ENCODE measurements around the gene PTPRN2.

GRCh38 chr7:158606129-158606528 lies 18.5 kb upstream of the PTPRN2 start:
- no peak for TF ChIP-seq POLR2AphosphoS5 (IDR thresholded peaks at IDR 0.05; ENCODE audit: control insufficient read depth, insufficient read depth, low read depth, low read length)
- TF ChIP-seq TAF1 (IDR thresholded peaks at IDR 0.05; ENCODE audit: control insufficient read depth, extremely low read depth, insufficient read depth, low read length, severe bottlenecking), result no peak
- no peak for TF ChIP-seq CTCF (IDR thresholded peaks at IDR 0.05 in 2 of 3, conservative IDR thresholded peaks at IDR 0.05 in 1 of 3; ENCODE audit: insufficient read depth in 2 of 3, low read depth in 1 of 3, low read length in 3 of 3)
